H1 (cell line): Measurements from ENCODE around the gene RNU6-9. TPM values are rescaled to one million over a fixed set of nuclear protein-coding genes. Genes with fewer than 3 reads are reported as not detected.
A peak's percentile ranks its signal among the peaks of the same experiment; 100 is the strongest.

ENCODE experiments used
- ASH2L ChIP-seq: fragments of 200-600, 300-600 bp; sonication (generic); IDR thresholded peaks from one replicate; pipeline ENCODE4 v1.7.1; 2017; ENCODE audit warnings: low read length
- CBX8 ChIP-seq: fragments of 300-800, 300-1000 bp; sonication (generic); IDR thresholded peaks from 2 replicates; pipeline ENCODE4 v1.7.1; 2016; ENCODE audit warnings: low read depth, low read length, borderline replicate concordance
- CREB1 ChIP-seq: IDR thresholded peaks from 2 replicates; pipeline ENCODE4 v1.6.1; 2012; ENCODE audit warnings: inconsistent platforms
- CTBP2 ChIP-seq: IDR thresholded peaks from 2 replicates; pipeline ENCODE4 v1.7.0; 2011; ENCODE audit warnings: borderline replicate concordance, mild to moderate bottlenecking, moderate library complexity, mixed read lengths, low read length; ENCODE audit not compliant: insufficient read depth, insufficient read length
- EP300 ChIP-seq, 2 experiments: IDR thresholded peaks; 1 replicate in 1 of 2; 2 replicates in 1 of 2; pipeline ENCODE4 v1.6.1; 2011 to 2012; ENCODE audit warnings: low read depth in 2 of 2, low read length in 2 of 2, mild to moderate bottlenecking in 2 of 2, borderline replicate concordance in 1 of 2, inconsistent platforms in 1 of 2, moderate library complexity in 1 of 2
- JUN ChIP-seq: IDR thresholded peaks from 2 replicates; pipeline ENCODE4 v1.6.1; 2011; ENCODE audit warnings: low read depth, mild to moderate bottlenecking, improper control_type of control experiment, low read length
- KDM4A ChIP-seq: IDR thresholded peaks from one replicate; pipeline ENCODE4 v1.7.1; 2012; ENCODE audit warnings: low read depth, mild to moderate bottlenecking, moderate library complexity, low read length, inconsistent platforms; ENCODE audit not compliant: severe bottlenecking
- NANOG ChIP-seq: IDR thresholded peaks from 2 replicates; pipeline ENCODE4 v1.6.1; 2011; ENCODE audit warnings: low read length, low read depth, mild to moderate bottlenecking, inconsistent platforms; ENCODE audit not compliant: insufficient read depth, poor library complexity, severe bottlenecking
- POLR2AphosphoS5 ChIP-seq: IDR thresholded peaks from 2 replicates; pipeline ENCODE4 v1.6.1; 2011; ENCODE audit warnings: low read depth, low read length
- RAD21 ChIP-seq, 2 experiments: IDR thresholded peaks in 1 of 2; conservative IDR thresholded peaks in 1 of 2; 2 replicates each; pipeline ENCODE4 v1.6.1; 2011; ENCODE audit warnings: low read depth in 2 of 2, low read length in 2 of 2, improper control_type of control experiment in 1 of 2, inconsistent platforms in 1 of 2, mild to moderate bottlenecking in 1 of 2, moderate library complexity in 1 of 2
- RBBP5 ChIP-seq: IDR thresholded peaks from 2 replicates; pipeline ENCODE4 v1.7.1; 2012; ENCODE audit warnings: low read depth, mild to moderate bottlenecking, inconsistent platforms, low read length, moderate library complexity, borderline replicate concordance
- SIN3A ChIP-seq, 2 experiments: IDR thresholded peaks in 1 of 2; conservative IDR thresholded peaks in 1 of 2; 2 replicates each; pipeline ENCODE4 v1.6.1; 2011 to 2012; ENCODE audit warnings: low read length in 2 of 2, improper control_type of control experiment in 1 of 2, low read depth in 1 of 2, mild to moderate bottlenecking in 1 of 2
- SP1 ChIP-seq: IDR thresholded peaks from 2 replicates; pipeline ENCODE4 v1.6.1; 2011; ENCODE audit warnings: low read depth, low read length
- SP4 ChIP-seq: IDR thresholded peaks from 2 replicates; pipeline ENCODE4 v1.6.1; 2012; ENCODE audit warnings: low read length, inconsistent platforms
- SUZ12 ChIP-seq: fragments of 200-600 bp; sonication (generic); IDR thresholded peaks from 2 replicates; pipeline ENCODE4 v1.6.1; 2012; ENCODE audit warnings: mild to moderate bottlenecking, inconsistent platforms, low read length, moderate library complexity, mixed read lengths
- USF2 ChIP-seq: IDR thresholded peaks from 2 replicates; pipeline ENCODE4 v1.6.1; 2011; ENCODE audit warnings: low read length, improper control_type of control experiment
- YY1 ChIP-seq: IDR thresholded peaks from 2 replicates; pipeline ENCODE4 v1.6.1; 2011; ENCODE audit warnings: low read depth, mild to moderate bottlenecking, low read length
- polyA plus RNA-seq, 7 experiments: library from polyadenylated mRNA; depleted of rRNA in 3 of 7; stranded (reverse) in 5 of 7; unstranded in 2 of 7; fragments of >200 nt in 5 of 7; fragments of 200-250 nt in 2 of 7; gene quantifications; 1 replicate in 5 of 7; 2 replicates in 1 of 7; 4 replicates in 1 of 7; pipeline versions ENCODE4 v1.2.1 to v1.2.3, GENCODE V29; 2011 to 2013; ENCODE audit warnings: missing spikeins in 2 of 7, mixed read lengths in 2 of 7
- total RNA-seq: library from RNA; stranded (reverse); fragmentation: NEBNext Ultra II Directional; extraction: Animal tissue kit (Norgen Biotek cat#: 25700); gene quantifications from 2 replicates; pipeline ENCODE4 v1.2.1, GENCODE V29; 2021
- TF ChIP-seq, protein P1 (sequence below), 3 experiments: IDR thresholded peaks; 1 replicate in 2 of 3; 2 replicates in 1 of 3; pipeline versions ENCODE4 v1.5.1 to v1.6.1; 2011; ENCODE audit warnings: low read length in 3 of 3, mild to moderate bottlenecking in 3 of 3, inconsistent platforms in 2 of 3, low read depth in 1 of 3, moderate library complexity in 1 of 3; ENCODE audit not compliant: insufficient read depth in 1 of 3; ENCODE audit errors: control extremely low read depth in 1 of 3

The RNU6-9 gene
- total and polyA plus RNA-seq, 2 of the 8 experiments (the other 6 are each of a cell fraction or from before 2014, with no cell fraction given) = not detected

DNA sequence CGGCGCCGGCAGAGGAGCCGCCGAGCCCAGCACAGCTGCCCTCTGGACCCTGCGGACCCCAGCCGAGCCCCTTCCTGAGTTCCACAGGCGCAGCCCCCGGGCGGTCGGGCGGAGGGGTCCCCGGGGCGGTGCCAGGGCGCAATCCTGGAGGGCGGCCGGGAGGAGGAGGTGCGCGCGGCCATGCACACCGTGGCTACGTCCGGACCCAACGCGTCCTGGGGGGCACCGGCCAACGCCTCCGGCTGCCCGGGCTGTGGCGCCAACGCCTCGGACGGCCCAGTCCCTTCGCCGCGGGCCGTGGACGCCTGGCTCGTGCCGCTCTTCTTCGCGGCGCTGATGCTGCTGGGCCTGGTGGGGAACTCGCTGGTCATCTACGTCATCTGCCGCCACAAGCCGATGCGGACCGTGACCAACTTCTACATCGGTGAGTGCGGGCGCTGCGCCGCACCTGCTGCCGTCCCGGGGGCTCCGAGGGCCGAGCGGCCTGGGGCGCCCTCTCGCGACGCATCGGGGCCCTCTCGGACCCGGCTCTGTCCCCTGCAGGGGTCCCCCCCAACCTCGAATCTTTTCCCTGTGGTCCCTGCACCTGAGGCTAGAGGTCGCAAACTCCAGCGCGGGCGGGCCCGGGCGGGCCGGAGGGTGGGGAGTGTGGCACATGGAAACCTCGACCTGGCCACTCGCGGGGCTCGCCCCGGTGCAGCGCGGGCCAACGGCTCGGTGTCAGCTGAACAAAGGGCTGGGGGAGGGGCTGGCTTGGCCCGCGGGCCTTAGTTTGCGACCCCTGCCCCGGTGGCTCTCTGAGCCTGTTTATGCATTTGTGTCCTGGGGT lies 24.3 kb downstream of the RNU6-9 start, which contains the start of gene KISS1R (continued):
- TF ChIP-seq CTBP2 (no peak), SUZ12 (peak; percentile 45; the same call in 1 of the 2 replicates), ASH2L (peak; percentile 48), SIN3A (conservative IDR thresholded peaks at IDR 0.05 in 1 of 2, IDR thresholded peaks at IDR 0.05 in 1 of 2; ENCODE audit: low read depth in 1 of 2, low read length in 2 of 2) (0 out of 4 replicates have a peak, but pooled peaks of 1 of the 2 experiments have one; percentile 53), RAD21 (IDR thresholded peaks at IDR 0.05 in 1 of 2, conservative IDR thresholded peaks at IDR 0.05 in 1 of 2; ENCODE audit: low read depth in 2 of 2, low read length in 2 of 2) (peak; percentile 74 to 86), JUN (no peak), SP1 (no peak), EP300 (IDR thresholded peaks at IDR 0.05; ENCODE audit: borderline replicate concordance in 1 of 2, low read depth in 2 of 2, low read length in 2 of 2) (0 out of 3 replicates have a peak, but pooled peaks of 1 of the 2 experiments have one; percentile 28), CBX8 (no peak), USF2 (0 out of 2 replicates have a peak, but pooled peaks have one; percentile 3), KDM4A (peak; percentile 92), SP4 (peak; percentile 79; the same call in 1 of the 2 replicates), RBBP5 (peak; percentile 52), YY1 (peak; percentile 51; the same call in 1 of the 2 replicates), POLR2AphosphoS5 (no peak), NANOG (no peak), CREB1 (peak; percentile 83)
- TF ChIP-seq, protein P1, sequence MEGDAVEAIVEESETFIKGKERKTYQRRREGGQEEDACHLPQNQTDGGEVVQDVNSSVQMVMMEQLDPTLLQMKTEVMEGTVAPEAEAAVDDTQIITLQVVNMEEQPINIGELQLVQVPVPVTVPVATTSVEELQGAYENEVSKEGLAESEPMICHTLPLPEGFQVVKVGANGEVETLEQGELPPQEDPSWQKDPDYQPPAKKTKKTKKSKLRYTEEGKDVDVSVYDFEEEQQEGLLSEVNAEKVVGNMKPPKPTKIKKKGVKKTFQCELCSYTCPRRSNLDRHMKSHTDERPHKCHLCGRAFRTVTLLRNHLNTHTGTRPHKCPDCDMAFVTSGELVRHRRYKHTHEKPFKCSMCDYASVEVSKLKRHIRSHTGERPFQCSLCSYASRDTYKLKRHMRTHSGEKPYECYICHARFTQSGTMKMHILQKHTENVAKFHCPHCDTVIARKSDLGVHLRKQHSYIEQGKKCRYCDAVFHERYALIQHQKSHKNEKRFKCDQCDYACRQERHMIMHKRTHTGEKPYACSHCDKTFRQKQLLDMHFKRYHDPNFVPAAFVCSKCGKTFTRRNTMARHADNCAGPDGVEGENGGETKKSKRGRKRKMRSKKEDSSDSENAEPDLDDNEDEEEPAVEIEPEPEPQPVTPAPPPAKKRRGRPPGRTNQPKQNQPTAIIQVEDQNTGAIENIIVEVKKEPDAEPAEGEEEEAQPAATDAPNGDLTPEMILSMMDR (IDR thresholded peaks at IDR 0.05; ENCODE audit: control extremely low read depth in 1 of 3, insufficient read depth in 1 of 3, low read depth in 1 of 3, low read length in 3 of 3) = peak; percentile 62 to 95 (median 79)
